ENCODE measurements around the gene PCBD2.

Gene PCBD2

DNA sequence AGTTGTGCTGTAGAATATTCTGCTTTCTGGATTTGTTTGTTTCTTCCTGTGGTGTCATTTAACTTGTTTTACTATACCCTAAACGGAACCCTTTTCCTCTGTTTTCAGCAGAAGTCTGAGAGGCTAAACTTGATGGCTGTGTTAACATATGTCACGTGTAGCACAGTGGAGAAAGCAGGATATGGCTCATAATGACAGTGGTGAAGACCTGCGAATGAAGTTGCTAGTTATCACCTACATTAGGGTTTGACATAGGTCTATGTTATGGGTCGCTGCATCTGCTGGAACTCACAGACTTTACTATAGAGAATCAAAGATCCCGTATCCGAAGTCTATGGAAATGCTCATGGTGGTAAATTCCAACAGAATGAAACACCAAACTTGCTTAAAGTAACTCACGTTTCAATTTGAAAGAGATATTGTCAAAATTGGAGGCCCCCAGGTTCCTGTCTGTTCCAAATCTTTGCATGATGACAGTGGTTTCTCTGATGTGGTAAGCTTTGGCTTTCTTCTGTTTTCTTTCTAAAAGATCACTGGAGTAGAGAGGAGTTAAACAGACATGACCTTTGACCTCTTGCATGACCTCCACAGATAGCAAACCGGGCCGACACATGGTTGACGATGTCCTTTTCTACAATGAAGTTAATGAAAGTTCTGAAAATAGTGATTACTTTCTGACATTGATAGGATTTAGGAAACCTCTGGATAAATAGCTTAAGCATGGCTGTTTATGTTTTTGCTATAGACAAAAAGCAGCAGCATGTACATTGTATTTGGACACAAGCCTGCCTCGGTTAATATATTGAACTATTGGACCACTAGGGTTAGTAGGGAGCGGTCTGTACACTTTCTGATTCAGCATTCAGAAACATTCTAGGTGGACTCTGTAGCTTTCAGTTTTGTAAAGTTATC is 59.7 kb downstream of the PCBD2 start:
- TF ChIP-seq, protein P1, sequence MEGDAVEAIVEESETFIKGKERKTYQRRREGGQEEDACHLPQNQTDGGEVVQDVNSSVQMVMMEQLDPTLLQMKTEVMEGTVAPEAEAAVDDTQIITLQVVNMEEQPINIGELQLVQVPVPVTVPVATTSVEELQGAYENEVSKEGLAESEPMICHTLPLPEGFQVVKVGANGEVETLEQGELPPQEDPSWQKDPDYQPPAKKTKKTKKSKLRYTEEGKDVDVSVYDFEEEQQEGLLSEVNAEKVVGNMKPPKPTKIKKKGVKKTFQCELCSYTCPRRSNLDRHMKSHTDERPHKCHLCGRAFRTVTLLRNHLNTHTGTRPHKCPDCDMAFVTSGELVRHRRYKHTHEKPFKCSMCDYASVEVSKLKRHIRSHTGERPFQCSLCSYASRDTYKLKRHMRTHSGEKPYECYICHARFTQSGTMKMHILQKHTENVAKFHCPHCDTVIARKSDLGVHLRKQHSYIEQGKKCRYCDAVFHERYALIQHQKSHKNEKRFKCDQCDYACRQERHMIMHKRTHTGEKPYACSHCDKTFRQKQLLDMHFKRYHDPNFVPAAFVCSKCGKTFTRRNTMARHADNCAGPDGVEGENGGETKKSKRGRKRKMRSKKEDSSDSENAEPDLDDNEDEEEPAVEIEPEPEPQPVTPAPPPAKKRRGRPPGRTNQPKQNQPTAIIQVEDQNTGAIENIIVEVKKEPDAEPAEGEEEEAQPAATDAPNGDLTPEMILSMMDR (IDR thresholded peaks at IDR 0.05): no peak
- no peak overlapping the region for H3K27ac ChIP-seq
- DNase-seq (ENCODE audit: low spot score): no peak
- no peak overlapping the region for H3K4me3 ChIP-seq

DNA sequence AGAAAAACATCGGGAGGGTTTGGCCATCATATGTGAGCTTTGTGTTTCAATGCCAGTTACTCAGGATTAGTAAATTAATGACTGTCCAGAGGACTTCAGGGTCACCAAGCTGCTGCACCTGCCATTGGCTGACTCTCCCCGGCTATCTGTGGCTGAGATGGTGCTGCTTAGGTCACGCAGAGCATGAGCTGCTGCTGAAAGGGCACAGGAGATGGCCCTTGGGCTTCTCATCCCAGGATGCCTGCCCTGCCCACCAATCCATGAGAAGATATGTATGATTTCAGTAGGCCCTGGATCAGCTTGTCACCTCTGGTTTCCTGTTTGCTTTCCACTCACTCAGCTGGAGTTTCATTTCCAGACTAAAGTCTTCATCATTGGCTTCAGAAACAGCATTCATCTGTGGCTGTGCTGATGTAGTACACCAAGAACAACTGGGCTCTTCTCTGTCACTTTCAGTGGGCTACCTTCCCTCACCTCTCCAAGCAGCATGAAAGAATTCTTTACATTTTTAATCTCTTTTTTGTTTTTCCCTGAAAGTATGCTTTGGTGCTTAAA is 60.4 kb downstream of the PCBD2 start:
- TF ChIP-seq, protein P1 (IDR thresholded peaks at IDR 0.05): no peak
- Histone ChIP-seq H3K27ac (no peak overlapping the region), H3K4me3 (no peak overlapping the region)
- DNase-seq (ENCODE audit: low spot score): no peak

DNA sequence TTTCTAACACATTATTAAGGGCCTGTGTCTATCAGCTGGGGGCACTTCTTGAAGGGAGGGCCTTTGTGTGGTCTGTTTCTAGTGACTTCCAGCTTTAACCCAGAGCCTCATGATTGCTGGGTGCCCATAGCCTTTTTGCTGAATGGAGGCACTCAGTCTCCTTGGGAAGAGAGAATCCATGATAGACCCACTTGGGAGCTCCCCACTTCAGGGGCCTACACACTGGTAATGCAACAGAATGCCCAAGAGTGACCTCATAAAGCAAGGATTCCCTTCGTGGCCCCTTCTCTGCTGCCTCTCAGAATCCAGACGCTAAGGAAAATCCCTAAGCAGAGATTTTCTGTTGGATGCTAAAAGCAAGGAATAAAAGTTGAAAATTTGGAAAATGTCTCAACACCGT is 62.7 kb downstream of the PCBD2 start, which contains the start of gene CATSPER3:
CATSPER3 (plus strand) TSS at position 301 of the 400 bp plus-strand sequence; CDS start at position 386, 85 bp downstream.
- TF ChIP-seq, protein P1 (IDR thresholded peaks at IDR 0.05): no peak
- H3K27ac ChIP-seq: no peak within 1 kb of the TSS
- DNase-seq (ENCODE audit: low spot score): no peak
- no peak within 1 kb of the TSS for H3K4me3 ChIP-seq

DNA sequence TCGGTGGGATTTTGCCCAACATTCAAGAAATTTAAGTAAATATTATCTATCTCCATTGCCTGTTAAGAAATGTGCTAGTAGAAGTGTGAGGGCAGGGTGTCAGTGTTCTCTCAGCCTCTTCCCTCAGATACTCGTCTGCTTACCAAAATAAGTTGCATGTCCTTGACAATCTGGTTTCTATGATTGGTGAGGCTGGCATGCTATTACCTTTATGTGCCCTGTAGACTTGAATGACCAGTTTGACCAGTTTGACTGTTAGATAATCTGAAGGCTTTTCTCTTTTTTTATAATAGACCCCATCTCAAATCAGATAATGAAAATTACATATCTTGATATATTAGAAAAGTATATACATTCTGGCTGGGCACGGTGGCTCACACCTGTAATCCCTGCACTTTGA is 63.1 kb downstream of the PCBD2 start:
- TF ChIP-seq, protein P1 (IDR thresholded peaks at IDR 0.05): no peak
- H3K27ac ChIP-seq: no peak overlapping the region
- DNase-seq (ENCODE audit: low spot score): no peak
- no peak overlapping the region for H3K4me3 ChIP-seq

DNA sequence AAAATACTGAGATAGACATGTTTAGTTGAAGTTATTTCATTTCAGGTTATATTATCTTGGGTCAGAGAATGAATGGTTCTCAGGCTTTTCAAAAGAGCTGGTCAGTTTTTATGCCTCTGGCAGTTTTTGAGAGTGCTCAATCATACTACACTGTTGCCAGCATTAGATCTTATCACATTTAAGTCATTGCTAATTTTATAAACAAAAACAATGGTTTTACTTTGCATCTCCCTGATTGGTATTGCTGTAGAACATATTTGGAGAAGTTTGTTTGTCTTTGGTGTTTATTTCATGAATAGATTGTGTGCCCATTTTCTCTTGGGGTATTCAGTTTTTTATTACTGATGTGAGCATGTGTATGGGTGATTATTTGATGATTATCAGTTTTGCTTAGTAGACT is 64.2 kb downstream of the PCBD2 start:
- Histone ChIP-seq H3K27ac (no peak overlapping the region), H3K4me3 (no peak overlapping the region)
- TF ChIP-seq, protein P1 (IDR thresholded peaks at IDR 0.05): no peak
- DNase-seq (ENCODE audit: low spot score): no peak

DNA sequence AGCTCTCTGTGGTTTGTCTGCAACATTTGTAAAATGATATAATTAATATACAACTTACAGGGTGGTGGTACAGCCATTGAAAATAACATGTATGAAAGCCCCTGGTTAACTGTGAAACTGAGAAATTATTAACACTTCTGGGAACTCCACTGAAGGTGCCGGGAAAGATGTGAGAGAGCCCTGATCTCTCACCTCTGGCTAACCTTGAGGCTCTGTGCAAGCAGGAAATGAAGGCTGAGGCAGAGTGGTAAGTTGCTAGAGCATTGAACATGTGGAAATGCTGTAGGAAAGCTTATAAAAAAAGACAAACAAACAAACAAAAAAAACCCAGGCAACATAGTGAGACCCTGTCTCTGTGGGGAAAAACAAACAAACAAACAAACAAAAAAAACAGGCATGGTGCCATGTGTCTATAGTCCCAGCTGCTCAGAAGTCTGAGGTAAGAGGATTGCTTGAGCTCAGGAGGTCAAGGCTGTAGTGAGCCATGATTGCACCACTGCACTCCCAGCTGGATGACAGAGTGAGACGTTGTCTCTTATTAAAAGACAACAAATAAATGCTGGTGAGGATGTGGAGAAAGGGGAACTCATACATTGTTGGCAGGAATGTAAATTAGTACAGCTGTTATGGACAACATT is 70.3 kb downstream of the PCBD2 start:
- no peak for DNase-seq (ENCODE audit: low spot score)
- H3K27ac ChIP-seq: no peak overlapping the region

More for the DNA sequence above, 70.3 kb downstream of the PCBD2 start:
- TF ChIP-seq, protein P1 (IDR thresholded peaks at IDR 0.05): no peak
- H3K4me3 ChIP-seq: no peak overlapping the region
